Mononuclear cell (primary cell): Measurements from ENCODE around the gene GNE. TPM values are rescaled to one million over a fixed set of nuclear protein-coding genes. Genes with fewer than 3 reads are reported as not detected.
"Not testable (repeated sequence)": the region's sequence is repeated elsewhere in the genome, so short reads cannot be mapped to it uniquely, and the experiment has no call there.

Experiments used
- H3K27me3 ChIP-seq: 2 replicates; pipeline ENCODE4 v1.6.0; 2011; ENCODE audit warnings: low read length, control low read depth; ENCODE audit not compliant: insufficient read depth
- H3K4me1 ChIP-seq: 2 replicates; pipeline ENCODE4 v1.5.1; 2011; ENCODE audit warnings: mild to moderate bottlenecking, low read length, control low read depth; ENCODE audit not compliant: insufficient read depth
- H3K4me3 ChIP-seq: 2 replicates; pipeline ENCODE4 v1.5.1; 2011; ENCODE audit warnings: mild to moderate bottlenecking, low read length, moderate library complexity
- H3K9me3 ChIP-seq: 2 replicates; pipeline ENCODE4 v1.5.1; 2011; ENCODE audit warnings: low read depth, mild to moderate bottlenecking, control low read depth, low read length
- total RNA-seq: library from RNA; depleted of rRNA; stranded (reverse); fragments of >200 nt; gene quantifications from one replicate; pipeline ENCODE4 v1.2.3, GENCODE V29; 2012

GNE gene
- total RNA-seq, 1 donor = 31.8 TPM

- Histone ChIP-seq H3K27me3 (no peaks in the 10 kb centered on the region), H3K4me1 (no peaks in the 10 kb centered on the region), H3K9me3 (no peaks in the 10 kb centered on the region), H3K4me3 (no peak overlapping the region)
Measured at GRCh38 chr9:36245906-36246305, 12.3 kb downstream of the GNE start.

DNA sequence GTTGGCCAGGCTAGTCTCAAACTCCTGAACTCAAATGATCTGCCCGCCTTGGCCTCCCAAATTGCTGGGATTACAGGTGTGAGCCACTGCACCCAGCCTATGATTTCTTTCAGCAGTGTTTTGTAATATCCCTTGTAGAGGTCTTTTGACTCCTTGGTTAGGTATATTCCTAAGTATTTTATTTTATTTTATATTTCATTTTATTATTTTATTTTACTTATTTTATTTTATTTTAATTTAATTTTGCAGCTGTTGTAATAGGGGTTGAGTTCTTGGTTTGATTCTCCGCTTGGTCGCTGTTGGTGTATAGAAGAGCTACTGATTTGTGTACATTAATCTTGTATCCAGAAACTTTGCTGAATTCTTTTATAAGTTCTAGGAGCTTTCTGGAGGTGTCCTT, 18.6 kb downstream of the GNE start:
- H3K4me3 ChIP-seq, H3K9me3 ChIP-seq, H3K4me1 ChIP-seq, H3K27me3 ChIP-seq: not testable (repeated sequence)

- not testable (repeated sequence) for H3K4me3 ChIP-seq, H3K27me3 ChIP-seq, H3K9me3 ChIP-seq, H3K4me1 ChIP-seq
Measured at GRCh38 chr9:36239205-36239604, 19.0 kb downstream of the GNE start.

- Histone ChIP-seq H3K4me1 (no peaks in the 10 kb centered on the region), H3K9me3 (no peaks in the 10 kb centered on the region), H3K4me3 (no peak overlapping the region), H3K27me3 (no peaks in the 10 kb centered on the region)
Measured at GRCh38 chr9:36237230-36237629, 21.0 kb downstream of the GNE start.

- Histone ChIP-seq H3K9me3 (no peaks in the 10 kb centered on the region), H3K4me1 (peaks cover 4% of the 10 kb centered on the region), H3K4me3 (no peak overlapping the region), H3K27me3 (no peaks in the 10 kb centered on the region)
Measured at GRCh38 chr9:36222449-36222848, 35.8 kb downstream of the GNE start.

GRCh38 chr9:36221667-36222066, 36.6 kb downstream of the GNE start:
- H3K9me3 ChIP-seq = no peaks in the 10 kb centered on the region
- no peaks in the 10 kb centered on the region for H3K27me3 ChIP-seq
- H3K4me3 ChIP-seq = no peak overlapping the region
- peaks cover 4% of the 10 kb centered on the region for H3K4me1 ChIP-seq

DNA sequence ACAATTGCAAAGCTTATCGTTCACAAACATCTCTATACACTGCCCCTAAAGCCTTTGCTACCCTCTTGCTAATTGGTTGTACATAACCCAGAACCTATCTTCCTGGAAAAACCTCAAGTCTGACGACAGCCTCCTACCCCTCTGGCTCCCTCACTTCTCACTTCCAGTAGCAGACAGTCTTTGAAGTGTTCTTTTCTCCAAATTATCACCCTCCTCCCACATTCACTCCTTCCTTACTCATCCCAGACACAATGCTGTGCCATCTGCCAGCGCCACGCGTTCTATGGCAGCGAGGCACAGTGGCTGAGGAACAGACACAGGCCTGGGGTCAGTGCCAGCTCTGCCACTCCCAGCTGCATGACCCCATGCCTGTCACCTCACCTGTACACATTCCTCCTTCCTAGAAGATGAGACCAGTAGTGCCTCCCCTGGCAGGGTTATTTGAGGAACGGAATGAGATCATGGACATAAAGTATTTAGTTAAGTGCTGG, 39.8 kb downstream of the GNE start:
- Histone ChIP-seq H3K4me3 (no peak overlapping the region), H3K27me3 (no peaks in the 10 kb centered on the region), H3K4me1 (peaks cover 4% of the 10 kb centered on the region), H3K9me3 (no peaks in the 10 kb centered on the region)

DNA sequence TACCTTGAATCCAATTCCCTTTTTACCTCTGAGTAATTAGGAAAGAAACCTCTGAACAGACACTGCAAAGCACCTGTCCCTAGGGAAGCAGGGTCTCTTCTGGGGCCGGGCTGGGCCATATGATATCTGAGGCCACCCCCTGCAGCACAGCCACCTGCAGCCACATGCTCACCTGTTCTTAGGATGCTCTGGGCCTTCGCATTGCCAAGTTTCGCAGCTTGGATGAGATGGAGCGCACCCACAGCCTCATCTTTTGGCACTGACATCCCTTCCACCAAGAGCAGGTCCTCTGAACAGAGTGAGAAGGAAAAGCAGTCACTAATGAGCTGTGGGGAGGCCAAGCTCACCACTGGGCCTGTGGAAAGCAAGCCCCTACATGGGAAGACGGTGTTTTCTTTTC, 40.2 kb downstream of the GNE start:
- Histone ChIP-seq H3K4me3 (no peak overlapping the region), H3K9me3 (no peaks in the 10 kb centered on the region), H3K27me3 (no peaks in the 10 kb centered on the region), H3K4me1 (peaks cover 4% of the 10 kb centered on the region)

DNA sequence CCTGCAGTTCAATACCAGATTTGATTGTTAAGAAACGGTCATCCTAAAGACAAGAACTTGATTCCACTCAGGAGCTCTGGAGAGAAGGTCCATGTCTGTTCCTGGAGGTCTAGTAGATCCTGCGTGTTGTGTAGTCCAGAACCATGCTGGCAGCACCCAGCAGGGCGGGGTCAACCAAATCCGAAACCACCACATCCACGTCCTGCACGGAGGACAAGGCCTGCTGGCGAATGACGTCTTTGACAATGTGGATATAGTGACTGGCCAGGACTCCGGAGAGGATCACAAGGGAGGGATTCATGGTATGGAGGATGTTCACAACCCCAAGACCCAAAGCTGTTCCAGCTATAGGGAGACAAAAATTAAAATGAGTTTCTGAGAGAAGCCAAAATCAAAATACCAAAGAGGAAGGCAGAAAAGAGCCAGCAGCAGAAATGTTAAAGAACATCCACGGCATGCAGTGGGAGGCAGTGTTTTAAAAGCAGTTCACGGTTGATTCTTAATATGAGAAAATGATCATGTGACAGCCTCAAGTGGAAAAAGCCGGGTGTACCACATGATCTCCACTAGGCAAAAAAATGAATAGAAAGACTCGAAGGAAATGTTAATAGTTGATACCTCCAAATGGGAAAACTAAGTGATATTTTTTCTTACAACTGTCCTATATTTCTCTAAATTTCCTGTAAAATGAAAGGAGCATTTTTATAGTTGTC, 40.8 kb downstream of the GNE start:
- Histone ChIP-seq H3K4me1 (peaks cover 4% of the 10 kb centered on the region), H3K27me3 (no peaks in the 10 kb centered on the region), H3K9me3 (no peaks in the 10 kb centered on the region), H3K4me3 (no peak overlapping the region)

GRCh38 chr9:36214571-36214970, 43.7 kb downstream of the GNE start:
- Histone ChIP-seq H3K9me3 (no peaks in the 10 kb centered on the region), H3K4me1 (peaks cover 4% of the 10 kb centered on the region), H3K27me3 (no peaks in the 10 kb centered on the region), H3K4me3 (no peak overlapping the region)

DNA sequence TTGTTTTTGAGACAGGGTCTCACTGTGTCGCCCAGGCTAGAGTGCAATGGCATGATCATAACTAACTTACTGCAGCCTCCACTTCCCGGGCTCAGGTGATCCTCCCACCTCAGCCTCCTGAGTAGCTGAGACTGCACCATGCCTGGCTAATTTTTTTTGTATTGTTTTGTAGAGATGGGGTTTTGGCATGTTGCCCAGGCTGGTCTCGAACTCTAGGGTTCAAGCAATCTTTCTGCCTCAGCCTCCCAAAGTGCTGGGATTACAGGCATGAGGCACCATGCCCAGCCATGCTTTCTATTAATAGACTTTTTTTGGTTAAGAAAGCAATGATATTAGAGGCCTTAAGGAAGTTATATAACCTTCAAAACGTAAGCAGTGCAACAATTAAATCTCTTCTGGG, 44.3 kb downstream of the GNE start:
- no peaks in the 10 kb centered on the region for H3K27me3 ChIP-seq
- H3K4me3 ChIP-seq = no peak overlapping the region
- H3K9me3 ChIP-seq = no peaks in the 10 kb centered on the region
- H3K4me1 ChIP-seq = peaks cover 4% of the 10 kb centered on the region

DNA sequence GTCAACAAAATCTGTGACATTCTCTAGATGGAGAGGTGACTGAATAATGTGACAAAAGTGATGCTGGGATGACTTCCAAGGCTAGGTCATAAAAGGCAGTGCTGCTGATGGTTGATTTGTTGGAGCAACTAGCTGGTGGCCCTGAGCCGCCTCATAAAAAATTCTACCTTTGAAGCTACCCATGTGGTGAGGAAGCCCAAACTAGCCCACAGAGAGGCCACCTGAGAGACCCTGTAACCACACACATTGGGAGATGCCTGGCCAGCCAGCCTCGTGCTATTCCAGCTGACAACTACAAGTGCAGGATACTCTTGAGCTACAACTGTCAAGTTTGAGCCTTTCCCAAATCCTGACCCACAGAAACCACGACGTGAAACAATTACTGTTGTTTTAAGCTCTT, 44.9 kb downstream of the GNE start:
- Histone ChIP-seq H3K27me3 (no peaks in the 10 kb centered on the region), H3K4me1 (peaks cover 2% of the 10 kb centered on the region), H3K9me3 (no peaks in the 10 kb centered on the region), H3K4me3 (no peak overlapping the region)

GRCh38 chr9:36211510-36211909, 46.7 kb downstream of the GNE start:
- Histone ChIP-seq H3K4me1 (peaks cover 9% of the 10 kb centered on the region), H3K9me3 (no peaks in the 10 kb centered on the region), H3K4me3 (no peak overlapping the region)

DNA sequence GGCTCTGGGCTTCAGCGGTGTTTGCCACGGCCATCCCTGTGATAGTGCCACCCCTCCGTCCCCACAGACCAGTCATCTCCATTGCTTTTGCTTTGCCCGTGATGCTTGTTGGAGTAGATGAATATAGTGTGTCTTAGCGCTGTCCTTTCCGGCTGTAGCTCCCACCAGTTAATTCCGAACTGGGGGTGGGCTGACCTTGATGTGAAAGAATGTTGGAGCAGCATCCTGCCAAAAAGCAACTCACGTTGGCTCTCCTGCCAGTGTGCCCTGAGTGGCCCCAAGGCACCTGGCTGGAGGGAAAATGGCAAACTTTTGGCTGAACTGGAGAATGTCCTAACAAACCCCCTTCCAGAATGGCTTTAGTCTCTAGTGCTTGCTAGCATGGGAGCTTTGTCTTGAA, 47.5 kb downstream of the GNE start:
- no peaks in the 10 kb centered on the region for H3K9me3 ChIP-seq
- peaks cover 9% of the 10 kb centered on the region for H3K4me1 ChIP-seq
- no peaks in the 10 kb centered on the region for H3K27me3 ChIP-seq
- H3K4me3 ChIP-seq = no peak overlapping the region

More at GRCh38 chr9:36211510-36211909, 46.7 kb downstream of the GNE start:
- H3K27me3 ChIP-seq = no peaks in the 10 kb centered on the region

DNA sequence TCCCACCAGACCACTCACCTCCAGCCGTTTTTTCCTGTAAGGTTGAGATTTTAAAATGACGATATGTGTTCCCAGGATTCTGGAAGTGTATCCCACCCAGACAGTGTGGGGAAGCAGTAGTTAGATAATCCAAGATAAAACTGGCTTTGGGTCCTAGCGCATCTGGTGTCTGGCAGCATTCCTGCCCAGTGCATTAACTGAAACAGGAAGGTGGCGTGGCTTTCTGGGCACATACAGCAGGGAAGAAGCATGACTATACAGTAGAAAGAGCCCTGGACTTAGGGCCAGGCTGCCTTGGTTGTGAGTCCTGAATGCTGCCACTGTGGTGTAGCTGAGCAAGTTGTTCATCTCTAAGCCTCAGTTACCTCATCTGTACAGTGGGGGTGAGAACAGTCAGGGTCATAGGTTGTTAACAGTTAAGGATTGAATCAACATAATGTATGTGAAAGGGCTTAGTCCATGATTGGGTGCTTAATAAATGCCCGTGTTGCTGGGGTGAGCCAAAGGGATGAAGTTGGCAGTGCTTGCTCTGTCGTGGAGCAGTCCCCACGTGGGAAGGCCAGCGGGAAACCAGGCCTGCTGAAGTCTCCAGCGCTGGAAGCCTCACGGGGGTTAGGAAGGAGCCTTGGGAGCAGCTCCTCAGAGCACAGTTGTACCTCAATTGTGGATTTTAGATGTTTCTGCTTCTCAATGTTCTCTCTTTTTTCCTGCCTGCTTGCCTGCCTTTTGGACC, 49.6 kb downstream of the GNE start:
- Histone ChIP-seq H3K4me1 (peaks cover 9% of the 10 kb centered on the region), H3K27me3 (no peaks in the 10 kb centered on the region)

GRCh38 chr9:36207546-36208012, 50.7 kb downstream of the GNE start:
- peaks cover 9% of the 10 kb centered on the region for H3K4me1 ChIP-seq
- no peak overlapping the region for H3K4me3 ChIP-seq
- H3K9me3 ChIP-seq = no peaks in the 10 kb centered on the region
- no peaks in the 10 kb centered on the region for H3K27me3 ChIP-seq

More for the DNA sequence above, 49.6 kb downstream of the GNE start:
- Histone ChIP-seq H3K9me3 (no peaks in the 10 kb centered on the region), H3K4me3 (no peak overlapping the region)
